C4-2B (cell line): ENCODE results near the gene ACR.

Experiments
- CTCF ChIP-seq: fragments of 450-650 bp; conservative IDR thresholded peaks from 2 replicates; pipeline ENCODE4 v1.5.1; 2017; ENCODE audit warnings: mild to moderate bottlenecking
- ZFX ChIP-seq: fragments of 450-650 bp; IDR thresholded peaks from 2 replicates; pipeline ENCODE4 v1.6.1; 2017

- no peak for TF ChIP-seq CTCF
- no peak for TF ChIP-seq ZFX
Measured at GRCh38 chr22:50727678-50728522, 10.1 kb upstream of the ACR start.
